ENCODE results near the gene IRAK3.

DNA sequence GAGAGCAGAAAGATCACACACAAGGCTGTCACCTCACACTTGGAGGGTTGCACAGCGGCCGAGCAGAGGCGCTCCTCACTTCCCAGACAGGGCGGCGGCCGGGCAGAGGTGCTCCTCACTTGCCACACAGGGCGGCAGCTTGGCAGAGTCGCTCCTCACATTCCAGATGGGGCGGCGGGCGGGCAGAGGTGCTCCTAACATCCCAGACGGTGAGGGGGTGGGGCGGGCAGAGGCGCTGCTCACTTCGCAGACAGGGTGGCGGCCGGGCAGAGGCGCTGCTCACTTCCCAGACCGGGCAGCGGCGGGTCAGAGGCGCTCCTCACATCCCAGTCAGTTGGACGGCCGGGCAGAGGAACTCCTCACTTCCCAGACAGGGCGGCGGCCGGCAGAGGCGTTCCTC is 28.3 kb upstream of the IRAK3 start:
- TF ChIP-seq, protein P1, sequence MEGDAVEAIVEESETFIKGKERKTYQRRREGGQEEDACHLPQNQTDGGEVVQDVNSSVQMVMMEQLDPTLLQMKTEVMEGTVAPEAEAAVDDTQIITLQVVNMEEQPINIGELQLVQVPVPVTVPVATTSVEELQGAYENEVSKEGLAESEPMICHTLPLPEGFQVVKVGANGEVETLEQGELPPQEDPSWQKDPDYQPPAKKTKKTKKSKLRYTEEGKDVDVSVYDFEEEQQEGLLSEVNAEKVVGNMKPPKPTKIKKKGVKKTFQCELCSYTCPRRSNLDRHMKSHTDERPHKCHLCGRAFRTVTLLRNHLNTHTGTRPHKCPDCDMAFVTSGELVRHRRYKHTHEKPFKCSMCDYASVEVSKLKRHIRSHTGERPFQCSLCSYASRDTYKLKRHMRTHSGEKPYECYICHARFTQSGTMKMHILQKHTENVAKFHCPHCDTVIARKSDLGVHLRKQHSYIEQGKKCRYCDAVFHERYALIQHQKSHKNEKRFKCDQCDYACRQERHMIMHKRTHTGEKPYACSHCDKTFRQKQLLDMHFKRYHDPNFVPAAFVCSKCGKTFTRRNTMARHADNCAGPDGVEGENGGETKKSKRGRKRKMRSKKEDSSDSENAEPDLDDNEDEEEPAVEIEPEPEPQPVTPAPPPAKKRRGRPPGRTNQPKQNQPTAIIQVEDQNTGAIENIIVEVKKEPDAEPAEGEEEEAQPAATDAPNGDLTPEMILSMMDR (conservative IDR thresholded peaks at IDR 0.05), result no peak
- no peak for TF ChIP-seq EZH2 (IDR thresholded peaks at IDR 0.05; ENCODE audit: low read depth)
